T-helper 2 cell treated with Interferon-gamma antibody and Interleukin-4, amounts not matched to agents 5 μg/mL and 100 μg/mL, for 36 hours (primary cell): Measurements from ENCODE around the gene P2RX6.

Source experiments
- DNase-seq: peaks from one replicate; pipeline ENCODE4 v3.0.0; 2021; ENCODE audit warnings: low spot score
- H3K27ac Mint-ChIP-seq: one replicate; pipeline ENCODE4 v1.8.0; 2021; ENCODE audit warnings: mild to moderate bottlenecking, mixed read lengths
- H3K27me3 Mint-ChIP-seq: one replicate; pipeline ENCODE4 v1.8.0; 2021; ENCODE audit warnings: low read depth, mixed read lengths
- H3K36me3 Mint-ChIP-seq: one replicate; pipeline ENCODE4 v1.8.0; 2021; ENCODE audit warnings: low read depth, mixed read lengths
- H3K4me1 Mint-ChIP-seq: one replicate; pipeline ENCODE4 v1.8.0; 2021; ENCODE audit warnings: low read depth, mixed read lengths
- H3K4me3 Mint-ChIP-seq: one replicate; pipeline ENCODE4 v1.8.0; 2022; ENCODE audit warnings: mild to moderate bottlenecking, moderate library complexity, mixed read lengths
- H3K9me3 Mint-ChIP-seq: one replicate; pipeline ENCODE4 v1.8.0; 2021; ENCODE audit warnings: mixed read lengths

Gene P2RX6

DNA sequence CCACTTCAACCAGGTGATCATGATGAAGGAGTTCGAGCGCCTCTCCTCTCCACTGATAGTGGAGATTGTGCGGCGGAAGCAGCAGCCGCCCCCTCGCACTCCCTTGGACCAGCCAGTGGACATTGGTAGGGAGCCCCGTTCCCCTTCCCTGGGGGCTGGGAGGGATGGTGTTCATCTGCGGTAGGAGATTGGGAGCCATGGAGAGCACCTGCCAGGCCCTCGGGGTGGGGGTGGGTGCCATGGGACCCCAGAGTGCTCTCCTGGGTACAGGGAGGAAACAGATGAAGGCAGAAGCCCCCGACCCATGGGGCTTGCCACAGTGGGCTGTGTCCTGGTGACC is 20.1 kb upstream of the P2RX6 start:
- Mint-ChIP-seq H3K9me3 (no peaks in the 10 kb centered on the region), H3K27ac (no peak overlapping the region), H3K36me3 (peaks cover 16% of the 10 kb centered on the region), H3K4me3 (no peak overlapping the region), H3K27me3 (no peaks in the 10 kb centered on the region), H3K4me1 (no peaks in the 10 kb centered on the region)
- no peak for DNase-seq

GRCh38 chr22:20995329-20996030 is 19.5 kb upstream of the P2RX6 start:
- Mint-ChIP-seq H3K36me3 (peaks cover 14% of the 10 kb centered on the region), H3K27me3 (no peaks in the 10 kb centered on the region), H3K27ac (no peak overlapping the region), H3K4me3 (no peak overlapping the region), H3K4me1 (no peaks in the 10 kb centered on the region), H3K9me3 (no peaks in the 10 kb centered on the region)
- no peak for DNase-seq

- H3K4me3 Mint-ChIP-seq, result no peak overlapping the region
- no peaks in the 10 kb centered on the region for H3K4me1 Mint-ChIP-seq
- no peak for DNase-seq
- no peak overlapping the region for H3K27ac Mint-ChIP-seq
- H3K9me3 Mint-ChIP-seq, result no peaks in the 10 kb centered on the region
- peaks cover 14% of the 10 kb centered on the region for H3K36me3 Mint-ChIP-seq
- H3K27me3 Mint-ChIP-seq, result no peaks in the 10 kb centered on the region
Measured at GRCh38 chr22:20996031-20996410, 18.9 kb upstream of the P2RX6 start.

DNA sequence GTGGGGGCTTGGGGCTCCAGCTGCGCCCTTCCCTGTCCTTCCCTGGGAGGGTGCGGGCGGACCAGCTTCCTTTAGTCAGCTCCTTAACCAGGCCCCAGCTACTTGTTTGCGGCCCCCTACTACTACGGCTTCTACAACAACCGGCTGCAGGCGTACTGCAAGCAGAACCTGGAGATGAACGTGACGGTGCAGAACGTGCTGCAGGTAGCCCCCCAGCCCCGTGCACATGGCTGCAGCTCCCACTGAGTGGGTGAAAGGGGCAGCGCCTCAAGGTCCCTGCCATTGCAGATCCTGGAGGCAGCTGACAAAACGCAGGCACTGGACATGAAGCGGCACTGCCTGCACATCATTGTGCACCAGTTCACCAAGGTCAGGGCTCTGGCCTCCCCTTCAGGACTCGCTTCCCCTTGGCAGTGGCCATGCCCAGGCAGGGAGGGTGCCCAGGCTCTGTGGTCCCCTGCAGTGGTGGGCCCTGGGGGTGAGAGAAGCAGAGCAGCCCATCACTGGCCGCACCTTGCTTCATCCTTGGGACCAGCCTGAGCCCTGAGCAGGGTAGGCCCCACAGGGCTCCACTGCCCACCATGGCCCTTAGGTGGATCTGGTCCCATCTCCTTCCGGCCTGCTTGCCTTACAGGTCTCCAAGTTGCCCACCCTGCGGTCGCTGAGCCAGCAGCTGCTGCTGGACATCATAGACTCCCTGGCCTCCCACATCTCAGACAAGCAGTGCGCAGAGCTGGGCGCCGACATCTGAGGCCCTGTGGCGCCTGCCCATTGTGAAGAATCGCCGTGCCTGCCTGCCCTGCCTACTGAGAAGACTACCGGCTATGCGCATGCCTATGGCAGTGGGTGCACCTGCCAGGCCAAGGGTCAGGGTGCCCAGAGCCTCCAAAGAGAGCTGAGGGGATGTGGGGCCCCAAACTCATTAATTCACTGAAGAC is 18.1 kb upstream of the P2RX6 start:
- no peaks in the 10 kb centered on the region for H3K4me1 Mint-ChIP-seq
- H3K9me3 Mint-ChIP-seq, result no peaks in the 10 kb centered on the region
- H3K27ac Mint-ChIP-seq, result no peak overlapping the region
- DNase-seq, result no peak
- no peaks in the 10 kb centered on the region for H3K27me3 Mint-ChIP-seq
- H3K4me3 Mint-ChIP-seq, result no peak overlapping the region
- H3K36me3 Mint-ChIP-seq, result peaks cover 16% of the 10 kb centered on the region

DNA sequence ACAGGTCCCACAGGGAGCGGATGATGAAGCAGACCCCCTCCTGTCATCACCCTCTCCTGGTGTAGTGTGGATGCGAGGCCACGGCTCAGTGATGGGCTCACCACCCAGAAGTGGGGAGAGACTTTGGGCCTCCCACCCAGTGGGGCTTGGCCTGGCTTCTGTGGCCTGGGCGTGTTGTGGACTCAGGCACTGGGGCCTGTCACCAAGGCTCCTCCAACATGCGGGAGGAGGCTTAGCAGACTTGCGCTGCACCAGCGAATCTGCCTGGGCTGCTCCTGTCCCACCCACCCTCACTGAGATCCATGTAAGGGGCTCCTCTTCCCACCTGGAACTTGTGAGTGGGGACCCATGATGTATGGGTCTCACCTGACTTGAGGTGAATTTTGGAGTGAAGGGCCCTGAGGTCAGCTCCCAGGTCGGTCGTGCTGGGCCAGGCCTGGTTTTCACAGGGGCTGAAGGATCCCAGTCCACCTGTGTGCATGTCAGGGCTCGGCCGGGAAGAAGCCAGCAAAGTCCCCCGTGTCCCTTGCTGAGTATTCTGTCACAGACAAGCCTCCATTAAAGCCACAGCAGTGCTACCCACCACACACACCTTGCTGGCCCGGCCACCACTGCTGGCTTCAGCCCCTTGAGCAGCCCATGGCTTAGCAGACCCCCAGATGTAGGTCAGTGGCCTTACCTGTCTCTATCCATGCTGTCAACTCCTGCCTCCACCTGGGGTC is 17.3 kb upstream of the P2RX6 start:
- H3K4me3 Mint-ChIP-seq, result no peak overlapping the region
- H3K27ac Mint-ChIP-seq, result peak overlapping the region; percentile 45
- H3K36me3 Mint-ChIP-seq, result peaks cover 16% of the 10 kb centered on the region
- no peaks in the 10 kb centered on the region for H3K27me3 Mint-ChIP-seq
- DNase-seq, result no peak
- H3K9me3 Mint-ChIP-seq, result no peaks in the 10 kb centered on the region
- H3K4me1 Mint-ChIP-seq, result no peaks in the 10 kb centered on the region

DNA sequence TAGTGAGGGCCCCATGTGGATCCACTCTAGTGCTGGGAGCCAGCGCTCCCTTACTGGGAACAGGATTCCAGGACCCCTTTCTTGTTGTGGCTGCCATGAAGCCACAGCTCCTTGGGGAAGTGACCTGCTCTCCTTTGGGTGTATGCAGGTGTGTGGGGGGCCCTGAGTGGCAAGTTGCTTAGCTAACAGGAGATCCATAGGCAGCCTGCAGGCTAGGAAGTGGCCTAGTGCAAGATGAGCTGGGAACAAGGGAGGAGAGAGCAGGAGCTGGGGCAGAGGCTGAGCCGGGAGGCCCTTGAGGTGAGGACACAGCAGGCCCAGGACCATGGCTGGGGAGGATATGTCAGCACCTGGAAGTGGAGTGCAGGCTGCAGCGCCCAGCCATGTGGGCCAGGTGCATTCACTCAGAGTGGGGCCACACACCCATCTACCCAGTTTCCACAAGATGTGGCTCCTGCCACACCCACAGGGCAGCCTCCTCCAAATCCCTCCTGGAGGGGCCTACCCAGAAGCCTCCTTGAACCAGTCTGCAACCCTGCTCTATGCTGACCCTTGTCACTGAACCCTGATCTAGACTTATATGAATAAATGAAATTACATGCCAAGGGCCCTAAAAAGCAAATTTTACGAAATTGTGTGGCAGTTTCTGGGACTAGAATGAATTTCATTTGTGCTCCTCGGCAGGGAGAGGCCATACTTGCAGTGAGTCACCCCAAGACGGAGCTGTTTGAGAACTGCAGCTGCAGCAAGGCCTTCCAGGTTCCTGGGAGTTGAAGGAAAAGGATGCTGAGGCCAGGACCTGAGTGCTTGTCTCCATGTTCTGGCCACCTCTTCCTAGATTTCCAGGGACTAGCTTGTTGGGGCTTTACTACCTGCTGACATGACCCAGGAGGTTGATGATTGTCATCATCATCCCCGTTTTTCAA is 16.3 kb upstream of the P2RX6 start:
- Mint-ChIP-seq H3K9me3 (no peaks in the 10 kb centered on the region), H3K4me3 (no peak overlapping the region), H3K36me3 (peaks cover 13% of the 10 kb centered on the region), H3K4me1 (peaks cover 7% of the 10 kb centered on the region), H3K27me3 (no peaks in the 10 kb centered on the region), H3K27ac (peak overlapping the region; percentile 45)
- DNase-seq, result no peak

DNA sequence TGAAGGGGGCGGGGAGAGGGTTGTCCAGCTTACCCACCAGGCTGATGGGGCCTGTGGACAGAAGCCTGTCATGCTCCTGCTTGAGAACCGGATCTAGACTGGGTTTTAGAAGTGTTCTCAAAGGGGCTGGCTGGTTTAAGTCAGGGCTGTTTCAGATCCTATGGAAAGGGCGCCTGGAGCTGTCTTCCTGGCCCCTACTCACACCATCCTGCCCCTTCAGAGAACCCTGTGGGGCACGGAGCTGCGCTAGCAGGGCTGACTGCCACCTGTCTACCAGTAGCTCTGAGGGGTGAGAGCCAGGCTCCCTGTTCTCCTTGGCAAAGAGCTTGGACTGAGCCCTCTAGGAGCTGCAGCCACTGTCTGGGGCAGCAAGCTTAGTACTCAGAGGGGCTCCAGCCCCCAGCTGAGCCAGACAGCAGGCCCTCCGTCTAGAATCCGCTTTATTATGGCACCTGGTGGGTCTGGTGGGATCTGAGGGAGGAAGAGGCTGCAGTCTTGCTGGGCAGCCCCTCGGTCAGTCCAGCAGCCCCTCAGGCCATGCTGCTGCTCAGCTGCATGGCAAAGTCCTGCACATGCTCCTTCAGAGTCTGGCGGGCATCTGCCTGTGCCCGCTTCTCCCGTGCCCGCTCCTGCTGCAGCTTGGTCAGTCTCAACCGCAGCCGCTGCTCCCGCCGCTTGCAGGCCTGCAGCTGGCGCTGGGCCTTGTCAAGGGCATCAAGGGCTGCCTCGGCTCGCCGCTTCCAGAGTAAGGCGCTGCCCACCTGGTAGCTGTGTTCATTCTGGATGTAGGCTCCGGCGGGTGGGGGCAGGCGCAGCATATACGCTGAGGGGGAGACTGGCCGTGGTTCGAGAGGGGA is 15.4 kb upstream of the P2RX6 start:
- Mint-ChIP-seq H3K27me3 (no peaks in the 10 kb centered on the region), H3K9me3 (no peaks in the 10 kb centered on the region), H3K36me3 (peaks cover 13% of the 10 kb centered on the region), H3K27ac (peak overlapping the region; percentile 73), H3K4me1 (peaks cover 7% of the 10 kb centered on the region), H3K4me3 (peak overlapping the region; percentile 95)
- DNase-seq, result no peak

GRCh38 chr22:21000207-21000986 is 14.6 kb upstream of the P2RX6 start:
- peaks cover 13% of the 10 kb centered on the region for H3K36me3 Mint-ChIP-seq
- peaks cover 7% of the 10 kb centered on the region for H3K4me1 Mint-ChIP-seq
- H3K4me3 Mint-ChIP-seq, result peak overlapping the region; percentile 95
- H3K27me3 Mint-ChIP-seq, result no peaks in the 10 kb centered on the region
- H3K27ac Mint-ChIP-seq, result peak overlapping the region; percentile 99
- DNase-seq, result no peak
- H3K9me3 Mint-ChIP-seq, result no peaks in the 10 kb centered on the region

GRCh38 chr22:21000987-21001600 is 13.9 kb upstream of the P2RX6 start:
- peaks cover 7% of the 10 kb centered on the region for H3K4me1 Mint-ChIP-seq
- H3K36me3 Mint-ChIP-seq, result peaks cover 12% of the 10 kb centered on the region
- H3K27me3 Mint-ChIP-seq, result no peaks in the 10 kb centered on the region
- peak overlapping the region; percentile 95 for H3K4me3 Mint-ChIP-seq
- H3K27ac Mint-ChIP-seq, result peak overlapping the region; percentile 99
- DNase-seq, result no peak
- no peaks in the 10 kb centered on the region for H3K9me3 Mint-ChIP-seq

DNA sequence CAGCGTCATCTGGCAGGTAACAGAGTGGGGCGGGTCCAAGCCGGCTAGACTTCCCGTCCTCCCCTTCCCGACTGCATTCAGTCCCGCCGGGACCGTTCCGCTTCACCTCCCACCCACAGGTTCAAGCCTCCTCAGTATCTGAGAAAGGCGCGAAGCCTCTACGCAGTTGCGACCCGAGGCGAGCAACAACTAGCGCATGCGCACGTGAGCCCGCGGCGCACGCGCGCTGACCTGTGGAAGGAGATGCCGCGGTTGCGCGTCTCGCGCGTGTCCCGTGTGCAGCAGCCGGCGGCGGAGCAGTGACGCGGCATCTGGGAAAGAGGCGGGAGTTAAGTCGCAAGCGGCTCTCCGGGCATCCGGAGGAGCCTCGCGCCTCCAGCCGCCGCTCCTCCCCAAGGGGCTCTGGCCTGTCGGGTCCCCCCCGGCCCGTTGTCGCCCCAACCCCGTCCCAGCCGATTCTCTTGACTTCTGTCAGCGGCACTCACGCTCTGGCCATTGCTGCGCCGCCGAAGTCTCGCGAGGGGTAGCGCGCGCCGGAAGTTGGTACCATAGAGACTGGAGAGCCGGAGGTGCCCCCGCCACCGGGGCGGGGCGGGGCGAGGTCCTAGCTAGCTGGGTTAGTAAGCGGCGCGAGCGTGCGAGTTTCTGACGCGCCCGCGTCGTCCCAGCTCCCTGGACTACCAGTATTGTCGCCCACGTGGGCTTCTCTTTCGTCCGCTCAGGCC is 13.2 kb upstream of the P2RX6 start, which contains the start of gene THAP7:
Gene THAP7 (minus strand): TSS at position 518 of the 725 bp plus-strand sequence. CDS start 207 bp downstream, at position 311.
- H3K9me3 Mint-ChIP-seq, result no peaks in the 10 kb centered on the region
- H3K36me3 Mint-ChIP-seq, result peaks cover 10% of the 10 kb centered on the region
- peaks cover 7% of the 10 kb centered on the region for H3K4me1 Mint-ChIP-seq
- DNase-seq, result peak; percentile 97
- peak within 1 kb of the TSS; percentile 99 for H3K27ac Mint-ChIP-seq
- no peaks in the 10 kb centered on the region for H3K27me3 Mint-ChIP-seq
- peak within 1 kb of the TSS; percentile 95 for H3K4me3 Mint-ChIP-seq

DNA sequence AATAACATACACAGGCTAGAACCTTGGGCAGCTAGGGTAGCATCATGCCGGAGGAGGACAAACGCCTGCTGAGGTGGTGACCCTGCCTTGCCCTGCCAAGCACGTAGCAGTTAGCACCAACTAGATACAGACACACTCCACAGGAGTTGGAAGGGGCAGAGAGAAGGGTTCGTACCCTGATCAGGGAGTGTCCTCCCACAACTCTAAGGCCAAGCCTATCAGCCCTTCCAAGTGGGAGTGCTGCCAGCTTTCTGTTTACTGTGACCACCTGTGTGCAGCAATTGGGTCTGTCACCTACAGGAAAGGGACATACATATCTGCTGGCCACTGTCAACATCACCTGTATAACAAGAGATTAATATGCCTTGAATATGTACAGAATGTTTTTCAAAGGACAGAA is 11.2 kb upstream of the P2RX6 start:
- Mint-ChIP-seq H3K27me3 (no peaks in the 10 kb centered on the region), H3K4me1 (peaks cover 7% of the 10 kb centered on the region), H3K9me3 (no peaks in the 10 kb centered on the region), H3K27ac (no peak overlapping the region), H3K36me3 (peaks cover 4% of the 10 kb centered on the region), H3K4me3 (peak overlapping the region; percentile 95)
- no peak for DNase-seq
